Measurements from ENCODE around the gene TP53I11. TPM values are rescaled to one million over a fixed set of nuclear protein-coding genes. Genes with fewer than 3 reads are reported as not detected.

The TP53I11 gene
- total RNA-seq, 1 experiment from 2014 or later: 94.2 TPM

DNA sequence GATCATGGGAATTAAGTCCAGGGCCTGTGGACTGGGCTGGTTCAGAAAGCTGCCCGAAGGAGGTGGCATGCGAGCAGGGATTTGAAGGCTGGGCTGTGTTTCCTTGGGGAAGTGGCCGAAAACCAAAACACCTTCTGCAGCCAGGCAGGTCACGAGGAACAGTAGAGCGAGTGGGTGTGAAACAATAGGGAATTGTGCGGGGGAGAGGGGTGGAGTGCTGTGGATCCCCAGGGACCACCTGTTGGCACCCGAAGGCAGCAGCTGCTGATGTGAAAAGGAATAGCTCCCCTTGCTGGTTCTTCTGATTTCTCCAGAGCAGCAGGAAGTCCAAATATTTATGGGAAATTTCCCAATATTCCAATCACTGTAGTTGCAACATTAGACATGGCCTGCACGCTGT lies 24.6 kb downstream of the TP53I11 start:
- no peak overlapping the region for H3K18ac ChIP-seq (ENCODE audit: insufficient read length, low read depth, low read length)
- Mint-ChIP-seq H3K36me3 (ENCODE audit: insufficient read depth in 1 of 3, low read depth in 3 of 3) (peaks cover 3 to 9% (median 9%) of the 10 kb centered on the region in 3 experiments; a peak in 6 of 7 replicates), H3K27ac (no peak overlapping the region; a peak in 1 of 7 replicates), H3K4me1 (peaks cover 40 to 46% of the 10 kb centered on the region in 2 experiments), H3K9me3 (no peaks in the 10 kb centered on the region), H3K27me3 (ENCODE audit: low read depth) (peaks cover 8% of the 10 kb centered on the region), H3K4me3 (no peak overlapping the region)
- H2AK5ac ChIP-seq (ENCODE audit: insufficient read length, low read length): no peak overlapping the region
- no peak overlapping the region for H3K4me2 ChIP-seq (ENCODE audit: insufficient read depth, insufficient read length, low read length)
- no peak overlapping the region for H2BK20ac ChIP-seq (ENCODE audit: low read depth, low read length, poor library complexity, severe bottlenecking)
- H3K27ac ChIP-seq (ENCODE audit: insufficient read length, low read depth, low read length): no peak overlapping the region
- TF ChIP-seq, protein P1, sequence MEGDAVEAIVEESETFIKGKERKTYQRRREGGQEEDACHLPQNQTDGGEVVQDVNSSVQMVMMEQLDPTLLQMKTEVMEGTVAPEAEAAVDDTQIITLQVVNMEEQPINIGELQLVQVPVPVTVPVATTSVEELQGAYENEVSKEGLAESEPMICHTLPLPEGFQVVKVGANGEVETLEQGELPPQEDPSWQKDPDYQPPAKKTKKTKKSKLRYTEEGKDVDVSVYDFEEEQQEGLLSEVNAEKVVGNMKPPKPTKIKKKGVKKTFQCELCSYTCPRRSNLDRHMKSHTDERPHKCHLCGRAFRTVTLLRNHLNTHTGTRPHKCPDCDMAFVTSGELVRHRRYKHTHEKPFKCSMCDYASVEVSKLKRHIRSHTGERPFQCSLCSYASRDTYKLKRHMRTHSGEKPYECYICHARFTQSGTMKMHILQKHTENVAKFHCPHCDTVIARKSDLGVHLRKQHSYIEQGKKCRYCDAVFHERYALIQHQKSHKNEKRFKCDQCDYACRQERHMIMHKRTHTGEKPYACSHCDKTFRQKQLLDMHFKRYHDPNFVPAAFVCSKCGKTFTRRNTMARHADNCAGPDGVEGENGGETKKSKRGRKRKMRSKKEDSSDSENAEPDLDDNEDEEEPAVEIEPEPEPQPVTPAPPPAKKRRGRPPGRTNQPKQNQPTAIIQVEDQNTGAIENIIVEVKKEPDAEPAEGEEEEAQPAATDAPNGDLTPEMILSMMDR (conservative IDR thresholded peaks at IDR 0.05): no peak
- H2AFZ ChIP-seq (ENCODE audit: low read length): no peak overlapping the region
- WGBS (ENCODE audit: extremely low coverage, insufficient read length, low lambda C conversion rate): no CpG with 5 or more reads among the region's 8 CpGs
- no peak overlapping the region for H2BK15ac ChIP-seq (ENCODE audit: low read depth, low read length)
- no peak overlapping the region for H4K5ac ChIP-seq (ENCODE audit: insufficient read length, low read depth, low read length)
- H2BK120ac ChIP-seq (ENCODE audit: low read depth, low read length, poor library complexity, severe bottlenecking): no peak overlapping the region
- H2BK5ac ChIP-seq (ENCODE audit: insufficient read length, low read length): no peak overlapping the region
- no peak overlapping the region for H3T11ph ChIP-seq (ENCODE audit: low read length)
- H3K9ac ChIP-seq (ENCODE audit: extremely low read depth, insufficient read length, low read length): no peak overlapping the region
- no peak overlapping the region for H3K56ac ChIP-seq (ENCODE audit: insufficient read length, low read depth, low read length)
- no peaks in the 10 kb centered on the region for H3K9me3 ChIP-seq (ENCODE audit: control insufficient read depth, low read depth, low read length)
- H4K8ac ChIP-seq (replicated peaks; ENCODE audit: insufficient read length, low read depth, low read length): no peak overlapping the region
- no peaks in the 10 kb centered on the region for H3K27me3 ChIP-seq (ENCODE audit: insufficient read depth, low read length)
- H3K4ac ChIP-seq (ENCODE audit: low read depth, low read length): no peak overlapping the region
- H3K79me1 ChIP-seq (ENCODE audit: insufficient read depth, low read depth, low read length, poor library complexity, severe bottlenecking): no peaks in the 10 kb centered on the region
- H3K4me1 ChIP-seq (ENCODE audit: insufficient read depth, low read length): no peaks in the 10 kb centered on the region
- H2BK12ac ChIP-seq (ENCODE audit: insufficient read length, low read depth, low read length): no peak overlapping the region
- no peak for DNase-seq
- no peak overlapping the region for H3K23ac ChIP-seq (ENCODE audit: insufficient read length, low read depth, low read length)
- H3K14ac ChIP-seq (ENCODE audit: insufficient read depth, low read length): no peak overlapping the region
- peaks cover 3% of the 10 kb centered on the region for H4K20me1 ChIP-seq (ENCODE audit: control insufficient read depth, insufficient read depth, insufficient read length)
- H3K79me2 ChIP-seq (ENCODE audit: insufficient read depth, low read length): no peaks in the 10 kb centered on the region
- no peak overlapping the region for H4K91ac ChIP-seq (ENCODE audit: insufficient read length, low read depth, low read length)
- H3K23me2 ChIP-seq (ENCODE audit: insufficient read length, low read depth, low read length, poor library complexity, severe bottlenecking): no peaks in the 10 kb centered on the region
